BJ (cell line): ENCODE results near the gene NIN. TPM values are rescaled to one million over a fixed set of nuclear protein-coding genes. Genes with fewer than 3 reads are reported as not detected.

Experiments
- CTCF ChIA-PET: fragments of 350-600 bp; formaldehyde crosslinking; extraction: SDS; loops from one replicate; lab custom pipeline; 2021; ENCODE audit warnings: antibody characterized with exemption, inconsistent platforms; lab: Yijun Ruan, JAX
- POLR2A ChIA-PET: fragments of 300-600 bp; sonication (Branson Sonifier 250); formaldehyde crosslinking; extraction: SDS; loops from one replicate; lab custom pipeline; 2021; ENCODE audit warnings: antibody characterized with exemption; lab: Charles Lee
- DNase-seq: peaks from one replicate; pipeline ENCODE4 v3.0.0-alpha.2; 2011; ENCODE audit warnings: low read depth
- H3K27me3 ChIP-seq: 2 replicates; pipeline ENCODE4 v1.6.0; 2011; ENCODE audit warnings: low read length; ENCODE audit not compliant: control insufficient read depth, insufficient read depth
- H3K36me3 ChIP-seq: 2 replicates; pipeline ENCODE4 v1.5.1; 2011; ENCODE audit warnings: low read length; ENCODE audit not compliant: control insufficient read depth, insufficient read depth
- H3K4me3 ChIP-seq: 2 replicates; pipeline ENCODE4 v1.5.1; 2011; ENCODE audit warnings: low read depth, mild to moderate bottlenecking, control low read depth, low read length
- CTCF ChIP-seq: IDR thresholded peaks from 2 replicates; pipeline ENCODE4 v1.5.1; 2011; ENCODE audit warnings: low read depth, mild to moderate bottlenecking, control low read depth, inconsistent platforms, low read length, moderate library complexity; ENCODE audit not compliant: insufficient read depth
- polyA plus RNA-seq: library from polyadenylated mRNA; depleted of rRNA; stranded (reverse); fragments of >200 nt; gene quantifications from 2 replicates; pipeline ENCODE4 v1.2.3, GENCODE V29; 2011

Gene NIN
- polyA plus RNA-seq, 1 experiment, result 11.4 TPM

GRCh38 chr14:50766338-50766886 is 64.5 kb downstream of the NIN start:
- no peak for DNase-seq
- no peak for TF ChIP-seq CTCF
- Histone ChIP-seq H3K4me3 (no peak overlapping the region), H3K36me3 (peaks cover 10% of the 10 kb centered on the region), H3K27me3 (no peaks in the 10 kb centered on the region)
- ChIA-PET POLR2A (interaction anchor here (0.6 kb wide), 1 partner anchor 110 kb away, joined by 11 read pairs; no protein-coding TSS in a partner anchor), CTCF (interaction anchor here (0.9 to 6.7 kb wide), 4 partner anchors 10 to 139 kb away, joined by 3 to 49 read pairs (median 3); no protein-coding TSS in a partner anchor)

- Histone ChIP-seq H3K36me3 (peaks cover 7% of the 10 kb centered on the region), H3K27me3 (no peaks in the 10 kb centered on the region), H3K4me3 (no peak overlapping the region)
- peak; percentile 94 for DNase-seq
- ChIA-PET POLR2A (interaction anchor here (0.6 to 1.5 kb wide), 3 partner anchors 25 to 95 kb away, joined by 3 to 4 read pairs (median 3); partner anchors contain the start of gene SAV1), CTCF (interaction anchor here (0.6 to 6.7 kb wide), 12 partner anchors 8 to 220 kb away, joined by 3 to 49 read pairs (median 4); no protein-coding TSS in a partner anchor)
- no peak for TF ChIP-seq CTCF
Observed at GRCh38 chr14:50763382-50764007, 67.5 kb downstream of the NIN start.

- no peaks in the 10 kb centered on the region for H3K27me3 ChIP-seq
- DNase-seq, result no peak
- no peak for TF ChIP-seq CTCF
- H3K4me3 ChIP-seq, result no peak overlapping the region
- H3K36me3 ChIP-seq, result peaks cover 8% of the 10 kb centered on the region
- ChIA-PET CTCF (interaction anchor here (0.6 to 6.7 kb wide), 13 partner anchors 8 to 219 kb away, joined by 3 to 49 read pairs (median 4); no protein-coding TSS in a partner anchor), POLR2A (interaction anchor here (0.6 to 1.5 kb wide), 2 partner anchors 63 to 95 kb away, joined by 3 to 4 read pairs; partner anchors contain the start of gene SAV1)
Observed at GRCh38 chr14:50762931-50763300, 68.0 kb downstream of the NIN start.

- CTCF ChIA-PET, result interaction anchor here (0.6 to 6.7 kb wide), 12 partner anchors 9 to 219 kb away, joined by 3 to 49 read pairs (median 4); no protein-coding TSS in a partner anchor
- Histone ChIP-seq H3K27me3 (no peaks in the 10 kb centered on the region), H3K4me3 (no peak overlapping the region), H3K36me3 (peaks cover 9% of the 10 kb centered on the region)
- POLR2A ChIA-PET, result interaction anchor here (0.6 to 1.5 kb wide), 2 partner anchors 62 to 94 kb away, joined by 3 to 4 read pairs; partner anchors contain the start of gene SAV1
- DNase-seq, result peak; percentile 51
- no peak for TF ChIP-seq CTCF
Observed at GRCh38 chr14:50762001-50762930, 68.7 kb downstream of the NIN start.
